GM10266 (cell line): ENCODE results near the gene ERICH3.

ENCODE experiments used
- DNase-seq: peaks from one replicate; pipeline ENCODE4 v3.0.0; 2012; ENCODE audit errors: extremely low spot score
- TF ChIP-seq, protein P1 (sequence below): IDR thresholded peaks from 2 replicates; pipeline ENCODE4 v1.5.1; 2012; ENCODE audit warnings: mild to moderate bottlenecking, low read depth; ENCODE audit not compliant: control insufficient read depth, insufficient read depth; ENCODE audit errors: missing control alignments

Gene ERICH3

DNA sequence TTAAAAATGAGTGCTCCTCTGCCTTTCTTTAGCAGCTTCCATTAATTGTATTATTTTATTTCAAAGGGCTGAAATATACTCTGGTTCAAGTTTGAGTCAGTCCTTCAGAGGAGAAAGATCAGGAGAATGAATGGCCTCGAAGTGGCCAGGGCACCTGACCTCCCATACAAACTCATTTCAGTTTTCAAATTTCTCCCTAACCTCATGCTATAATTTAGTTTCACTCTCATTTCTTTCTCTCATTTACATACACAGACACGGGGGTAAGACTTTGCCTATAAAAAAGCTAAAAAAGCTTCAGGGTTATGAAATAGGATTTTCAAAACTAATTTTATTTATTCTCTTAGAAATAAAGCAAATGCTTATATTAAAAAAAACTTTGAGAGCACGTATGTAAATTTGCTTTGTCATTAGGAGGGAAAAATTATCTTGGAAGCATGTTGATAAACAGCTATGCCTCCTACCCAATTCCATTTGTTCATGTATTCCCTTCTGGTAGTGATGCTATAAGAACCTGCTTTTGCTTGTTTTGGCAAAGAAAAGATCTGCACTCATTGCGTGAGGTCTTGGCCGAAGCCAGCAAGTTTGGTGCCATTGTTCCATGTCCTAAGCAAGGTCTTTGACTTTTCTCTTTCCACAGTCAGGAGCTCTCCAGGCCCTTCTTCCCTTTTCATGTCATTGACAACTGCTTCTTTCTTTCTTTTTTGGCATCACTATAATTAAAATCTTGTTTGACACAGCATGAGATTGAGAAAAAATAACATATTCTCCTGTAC is 80.8 kb downstream of the ERICH3 start:
- no peak for DNase-seq
- TF ChIP-seq, protein P1, sequence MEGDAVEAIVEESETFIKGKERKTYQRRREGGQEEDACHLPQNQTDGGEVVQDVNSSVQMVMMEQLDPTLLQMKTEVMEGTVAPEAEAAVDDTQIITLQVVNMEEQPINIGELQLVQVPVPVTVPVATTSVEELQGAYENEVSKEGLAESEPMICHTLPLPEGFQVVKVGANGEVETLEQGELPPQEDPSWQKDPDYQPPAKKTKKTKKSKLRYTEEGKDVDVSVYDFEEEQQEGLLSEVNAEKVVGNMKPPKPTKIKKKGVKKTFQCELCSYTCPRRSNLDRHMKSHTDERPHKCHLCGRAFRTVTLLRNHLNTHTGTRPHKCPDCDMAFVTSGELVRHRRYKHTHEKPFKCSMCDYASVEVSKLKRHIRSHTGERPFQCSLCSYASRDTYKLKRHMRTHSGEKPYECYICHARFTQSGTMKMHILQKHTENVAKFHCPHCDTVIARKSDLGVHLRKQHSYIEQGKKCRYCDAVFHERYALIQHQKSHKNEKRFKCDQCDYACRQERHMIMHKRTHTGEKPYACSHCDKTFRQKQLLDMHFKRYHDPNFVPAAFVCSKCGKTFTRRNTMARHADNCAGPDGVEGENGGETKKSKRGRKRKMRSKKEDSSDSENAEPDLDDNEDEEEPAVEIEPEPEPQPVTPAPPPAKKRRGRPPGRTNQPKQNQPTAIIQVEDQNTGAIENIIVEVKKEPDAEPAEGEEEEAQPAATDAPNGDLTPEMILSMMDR = no peak

DNA sequence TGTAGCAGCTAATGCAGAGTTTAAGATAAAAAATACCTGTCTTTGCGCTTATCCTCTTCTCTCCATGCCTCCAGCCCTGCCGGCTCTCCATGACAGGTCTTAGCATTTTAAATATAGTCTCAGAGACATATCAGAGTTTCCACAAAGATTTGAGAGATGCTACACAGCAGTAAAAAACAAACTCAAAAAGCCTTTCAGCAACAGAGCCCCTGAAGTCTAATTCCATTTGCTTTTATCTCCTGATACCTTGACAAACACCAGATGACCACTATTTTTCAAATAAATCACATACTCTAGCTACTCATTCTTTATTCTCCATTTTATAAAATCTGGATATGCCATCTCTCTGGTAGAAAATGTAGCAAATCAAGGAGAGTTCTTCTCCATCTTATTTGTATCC is 81.6 kb downstream of the ERICH3 start:
- no peak for DNase-seq
- TF ChIP-seq, protein P1 = no peak

DNA sequence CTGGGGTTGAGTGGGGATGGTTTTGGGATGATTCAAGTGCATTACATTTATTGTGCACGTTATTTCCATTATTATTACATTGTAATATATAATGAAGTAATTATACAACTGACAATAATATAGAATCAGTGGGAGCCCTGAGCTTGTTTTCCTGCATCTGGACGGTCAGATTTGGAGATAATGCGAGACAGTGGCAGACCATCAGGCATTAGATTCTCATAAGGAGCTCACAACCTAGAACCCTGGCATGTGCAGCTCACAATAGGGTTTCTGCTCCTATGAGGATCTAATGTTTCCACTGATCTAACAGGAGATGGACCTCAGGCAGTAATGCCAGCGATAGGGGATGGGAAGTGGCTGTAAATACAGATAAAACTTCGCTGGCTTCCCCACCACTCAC is 83.3 kb downstream of the ERICH3 start:
- TF ChIP-seq, protein P1 = no peak

DNA sequence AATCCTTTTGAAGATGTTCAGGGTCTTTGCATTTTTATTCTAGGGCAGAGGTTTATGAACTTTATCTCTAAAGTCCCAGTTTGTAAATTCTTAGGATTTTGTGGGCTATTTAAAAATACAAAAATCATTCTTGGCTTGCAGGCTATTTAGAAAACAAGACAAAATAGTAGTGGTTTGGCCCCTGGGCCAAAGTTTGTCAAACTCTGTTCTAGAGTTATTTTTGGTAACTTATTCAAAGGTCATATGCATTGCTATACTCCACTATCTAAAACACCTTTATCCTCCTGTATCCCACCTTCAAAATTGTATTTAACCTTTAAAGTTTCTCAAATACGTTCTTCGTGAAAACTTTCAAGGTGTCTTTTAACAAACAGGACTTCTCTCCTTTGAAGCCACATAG is 85.7 kb downstream of the ERICH3 start:
- no peak for DNase-seq
- TF ChIP-seq, protein P1 = no peak

More for the DNA sequence above, 83.3 kb downstream of the ERICH3 start:
- DNase-seq = no peak

DNA sequence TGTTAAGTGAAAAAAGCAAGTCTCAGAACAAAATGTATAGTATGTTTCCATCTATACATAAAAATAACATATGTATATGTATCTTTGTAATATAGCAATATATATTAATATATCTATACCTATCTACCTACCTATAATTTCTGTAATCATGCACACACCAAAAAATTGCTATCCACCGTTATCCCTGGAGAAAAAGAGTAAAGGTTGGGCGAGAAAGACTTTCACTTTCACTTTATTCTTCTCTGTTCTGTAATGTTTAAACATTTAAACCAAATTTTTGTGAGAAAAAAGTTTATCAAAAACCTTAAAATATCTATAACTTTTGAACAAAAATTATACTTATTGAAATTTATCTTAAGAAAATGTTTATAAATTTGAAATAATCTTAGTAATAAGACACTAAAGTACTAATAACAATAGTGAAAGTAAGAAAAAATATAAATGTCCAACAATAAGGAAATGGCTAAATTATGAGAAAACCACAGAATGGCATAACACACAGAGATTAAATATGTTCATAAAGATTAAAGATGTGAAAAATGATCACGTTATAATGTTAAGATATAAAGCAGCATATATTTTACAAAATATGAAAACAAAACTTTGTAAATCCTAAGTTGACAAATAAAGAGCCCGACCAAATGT is 87.2 kb downstream of the ERICH3 start:
- no peak for DNase-seq

DNA sequence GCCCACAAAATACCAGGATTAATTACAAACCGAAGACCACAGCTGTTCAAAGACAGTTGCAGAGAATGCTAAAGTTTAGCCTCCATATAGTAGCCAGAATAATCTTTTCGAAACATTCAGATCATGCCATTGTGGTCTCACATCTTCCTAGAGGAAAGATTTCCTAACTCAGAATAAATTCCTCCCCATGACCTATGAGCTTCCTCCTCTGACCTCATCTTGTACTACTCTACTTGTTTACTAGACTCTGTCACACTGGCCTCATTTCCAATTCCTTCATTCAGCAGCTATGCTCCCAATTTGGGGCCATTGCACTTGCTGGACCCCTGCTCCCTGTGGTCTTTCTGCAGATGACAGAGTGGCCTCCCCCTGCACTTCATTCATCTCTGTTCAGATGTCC is 89.4 kb downstream of the ERICH3 start:
- no peak for DNase-seq
- TF ChIP-seq, protein P1 = no peak

More for the DNA sequence above, 87.2 kb downstream of the ERICH3 start:
- TF ChIP-seq, protein P1 = no peak

DNA sequence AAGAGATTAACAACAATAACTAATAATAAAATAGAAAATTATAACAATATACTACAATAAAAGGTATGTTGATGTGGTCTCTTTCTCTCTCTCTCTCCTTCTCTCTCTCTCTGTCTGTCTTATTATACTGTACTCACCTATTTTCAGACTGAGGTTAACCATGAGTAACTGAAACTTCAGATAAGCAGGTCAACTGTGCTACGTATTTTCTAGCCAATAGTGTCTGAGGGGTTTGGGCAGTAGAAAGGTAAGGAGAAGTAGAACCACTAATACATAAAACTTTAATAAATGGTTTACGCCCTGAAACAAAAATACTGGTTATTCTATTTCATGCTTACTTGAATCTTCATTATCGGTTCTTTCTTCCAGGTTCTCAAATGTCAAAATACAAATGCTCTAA is 90.2 kb downstream of the ERICH3 start:
- DNase-seq = no peak
- TF ChIP-seq, protein P1 = no peak
